ENCODE data around the gene ABCC10.

GRCh38 chr6:43494321-43494720 is 67.0 kb downstream of the ABCC10 start:
- TF ChIP-seq CTCF (IDR thresholded peaks at IDR 0.05) = no peak
- TF ChIP-seq POLR2A (IDR thresholded peaks at IDR 0.05) = no peak

Measured in heart left ventricle (tissue), 13 donors.